CD4-positive, alpha-beta T cell treated with Interleukin-4 for 4 hours (primary cell): ENCODE measurements around the gene EPN1.
"Not testable (repeated sequence)": the region's sequence is repeated elsewhere in the genome, so short reads cannot be mapped to it uniquely, and the experiment has no call there.

Source experiments
- DNase-seq: peaks from one replicate; pipeline ENCODE4 v3.0.0-alpha.2; 2020

EPN1 gene

GRCh38 chr19:55730378-55730777, 55.4 kb downstream of the EPN1 start:
- DNase-seq, result not testable (repeated sequence)

GRCh38 chr19:55738302-55738701, 63.3 kb downstream of the EPN1 start, which contains the start of gene NLRP9:
TSS of gene NLRP9 (minus strand) at chr19:55738402. CDS start at chr19:55738374, 28 bp downstream.
- DNase-seq, result no peak

DNA sequence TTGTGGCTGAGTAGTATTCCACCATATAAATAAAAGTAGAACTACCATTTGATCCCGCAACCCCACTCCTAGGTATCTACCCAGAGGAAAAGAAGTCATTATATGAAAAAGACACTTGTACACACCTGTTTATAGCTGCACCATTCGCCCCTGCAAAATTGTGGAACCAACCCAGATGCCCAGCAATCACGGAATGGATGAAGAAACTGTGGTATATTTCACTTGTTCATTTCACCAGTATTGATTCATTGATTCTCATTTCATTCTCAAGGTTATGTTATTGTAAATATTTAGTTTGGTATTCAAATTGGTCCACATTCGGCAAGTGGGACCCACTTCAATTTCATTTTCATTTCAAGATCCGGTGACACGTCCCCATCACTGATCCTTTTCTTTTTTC, 75.7 kb downstream of the EPN1 start:
- no peak for DNase-seq

DNA sequence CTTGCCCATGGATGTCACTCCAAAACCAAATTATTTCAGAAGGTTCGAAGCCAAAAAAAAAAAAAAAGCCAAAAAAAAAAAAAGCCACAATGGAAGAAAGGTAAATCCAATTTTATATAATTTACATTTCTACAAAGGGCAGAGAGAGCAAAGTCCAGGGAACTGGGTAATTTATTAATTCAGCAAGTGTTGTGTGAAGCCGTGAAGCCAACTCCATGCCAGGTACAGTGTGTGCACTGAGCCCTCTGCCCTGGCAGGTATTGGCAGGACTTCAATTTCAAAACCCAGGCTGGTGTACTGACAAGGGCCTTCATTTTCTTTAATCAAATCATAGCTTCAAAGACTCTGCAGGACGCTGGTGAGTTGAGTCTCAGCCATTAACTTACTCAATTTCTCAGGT, 78.4 kb downstream of the EPN1 start:
- DNase-seq, result no peak

GRCh38 chr19:55756808-55757207, 81.8 kb downstream of the EPN1 start:
- not testable (repeated sequence) for DNase-seq

DNA sequence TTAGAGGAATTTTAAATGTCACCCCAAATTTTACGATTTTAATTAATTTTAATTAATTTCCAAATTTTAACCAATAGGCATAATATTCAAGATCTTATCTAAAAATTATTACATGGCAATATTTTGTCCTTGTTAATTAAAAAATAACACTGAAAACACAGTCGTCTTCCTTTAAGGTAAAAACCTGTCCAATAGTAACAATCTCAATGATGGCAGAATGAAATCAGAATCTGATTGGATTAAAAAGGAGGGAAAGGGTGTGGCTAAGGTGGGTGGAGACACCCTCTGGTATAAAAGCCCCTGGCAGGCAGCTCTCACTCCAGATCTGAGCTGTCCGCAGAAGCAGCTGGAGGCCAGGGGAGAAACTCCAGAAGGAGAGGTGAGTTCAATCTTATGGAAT, 83.8 kb downstream of the EPN1 start, which contains the start of gene RFPL4A:
Gene RFPL4A (plus strand): TSS at position 301 of the 400 bp plus-strand sequence. CDS start 2,704 bp downstream, outside the sequence.
- DNase-seq, result not testable (repeated sequence)
